NOMO-1 treated with dmso at 0.1 percent for 144 hours (cell line): ENCODE data around the gene HPDL.
A peak's percentile ranks its signal among the peaks of the same experiment; 100 is the strongest.
"Not testable (repeated sequence)": the region's sequence is repeated elsewhere in the genome, so short reads cannot be mapped to it uniquely, and the experiment has no call there.

ENCODE experiments used
- DNase-seq: peaks from one replicate; lab custom pipeline; 2025; ENCODE audit not compliant: unreplicated experiment; lab: John Stamatoyannopoulos, UW

The HPDL gene

DNA sequence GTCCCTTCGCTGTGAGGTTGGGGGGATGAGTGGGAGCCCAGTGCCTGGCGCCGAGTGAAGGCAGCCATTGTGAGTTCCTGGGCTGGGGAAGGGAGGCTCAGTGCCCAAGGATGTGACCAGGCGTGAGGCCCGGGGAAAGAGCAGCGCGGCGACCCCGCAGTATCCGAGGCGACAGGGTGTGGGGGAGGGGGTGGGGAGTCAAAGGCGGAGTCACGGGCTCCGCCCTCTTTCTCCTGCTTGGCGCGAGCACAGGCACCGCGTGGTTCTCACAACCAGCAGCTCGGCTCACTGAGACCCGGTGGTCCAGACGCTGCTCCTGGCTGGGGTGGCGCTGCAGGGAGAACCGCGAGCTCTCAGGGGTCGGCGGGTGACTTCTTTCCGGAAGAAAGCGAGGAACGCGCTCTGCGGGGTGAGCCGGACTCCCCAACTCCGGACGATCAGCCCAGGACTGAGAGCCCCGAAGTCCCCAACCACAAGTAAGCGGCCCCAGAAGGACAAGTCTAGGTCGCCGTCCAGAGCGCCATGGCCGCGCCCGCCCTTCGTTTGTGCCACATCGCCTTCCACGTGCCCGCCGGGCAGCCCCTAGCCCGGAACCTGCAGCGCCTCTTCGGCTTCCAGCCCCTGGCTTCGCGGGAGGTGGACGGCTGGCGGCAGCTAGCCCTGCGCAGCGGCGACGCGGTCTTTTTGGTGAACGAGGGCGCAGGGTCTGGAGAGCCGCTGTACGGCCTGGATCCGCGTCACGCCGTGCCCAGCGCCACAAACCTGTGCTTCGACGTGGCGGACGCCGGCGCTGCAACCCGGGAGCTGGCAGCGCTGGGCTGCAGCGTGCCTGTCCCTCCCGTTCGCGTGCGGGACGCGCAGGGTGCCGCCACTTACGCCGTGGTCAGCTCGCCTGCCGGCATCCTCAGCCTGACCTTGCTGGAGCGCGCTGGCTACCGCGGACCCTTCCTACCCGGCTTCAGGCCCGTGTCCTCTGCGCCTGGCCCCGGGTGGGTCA lies at the start of gene HPDL:
Gene HPDL (plus strand): TSS at position 269 of the 997 bp plus-strand sequence. CDS start 254 bp downstream, at position 523.
- DNase-seq, result peak; percentile 36

GRCh38 chr1:45282351-45282750 lies 44.3 kb upstream of the HPDL start:
- no peak for DNase-seq

DNA sequence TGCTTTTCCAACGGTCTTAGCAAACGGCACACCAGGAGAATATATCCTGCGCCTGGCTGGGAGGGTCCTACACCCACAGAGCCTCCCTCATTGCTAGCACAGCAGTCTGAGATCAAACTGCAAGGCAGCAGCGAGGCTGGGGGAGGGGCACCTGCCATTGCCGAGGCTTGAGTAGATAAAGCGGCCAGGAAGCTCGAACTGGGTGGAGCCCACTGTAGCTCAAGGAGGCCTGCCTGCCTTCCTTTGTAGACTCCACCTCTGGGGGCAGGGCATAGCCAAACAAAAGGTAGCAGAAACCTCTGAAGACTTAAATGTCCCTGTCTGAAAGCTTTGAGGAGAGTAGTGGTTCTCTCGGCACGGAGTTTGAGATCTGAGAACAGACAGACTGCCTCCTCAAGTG lies 41.8 kb upstream of the HPDL start:
- DNase-seq, result not testable (repeated sequence)

GRCh38 chr1:45286521-45286920 lies 40.2 kb upstream of the HPDL start:
- DNase-seq, result not testable (repeated sequence)

DNA sequence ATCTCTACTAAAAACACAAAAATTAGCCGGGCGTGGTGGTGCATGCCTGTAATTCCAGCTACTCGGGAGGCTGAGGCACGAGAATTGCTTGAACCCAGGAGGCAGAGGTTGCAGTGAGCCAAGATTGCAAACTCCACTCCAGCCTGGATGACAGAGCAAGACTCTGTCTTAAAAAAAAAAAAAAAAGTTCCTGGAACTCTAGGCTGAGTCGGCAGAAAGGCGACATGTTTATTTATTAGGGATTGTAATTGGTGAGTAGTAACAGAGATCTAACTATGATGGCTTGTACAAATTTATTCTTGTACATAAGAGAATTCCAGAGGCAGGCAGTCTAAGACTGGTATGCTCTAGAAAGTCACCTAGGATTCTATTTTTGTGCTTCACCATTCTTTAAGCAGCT lies 35.7 kb upstream of the HPDL start:
- DNase-seq, result not testable (repeated sequence)

DNA sequence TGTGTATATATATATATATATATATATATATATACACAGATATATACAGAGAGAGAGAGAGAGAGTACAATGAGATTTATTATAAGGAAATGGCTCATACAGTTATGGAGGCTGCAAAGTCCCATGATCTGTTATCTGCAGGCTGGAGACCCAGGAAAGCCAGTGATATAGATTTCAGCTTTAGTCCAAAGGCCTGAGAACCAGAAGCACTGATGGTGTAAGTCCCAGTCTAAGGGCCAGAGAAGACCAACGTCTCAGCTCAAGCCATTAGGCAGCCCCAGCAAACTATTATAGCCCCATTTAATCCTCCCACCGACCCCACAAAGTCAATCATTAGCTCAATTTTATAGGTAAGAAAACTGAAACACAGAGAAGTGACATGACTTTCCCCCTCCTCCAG lies 35.0 kb upstream of the HPDL start:
- DNase-seq, result no peak

DNA sequence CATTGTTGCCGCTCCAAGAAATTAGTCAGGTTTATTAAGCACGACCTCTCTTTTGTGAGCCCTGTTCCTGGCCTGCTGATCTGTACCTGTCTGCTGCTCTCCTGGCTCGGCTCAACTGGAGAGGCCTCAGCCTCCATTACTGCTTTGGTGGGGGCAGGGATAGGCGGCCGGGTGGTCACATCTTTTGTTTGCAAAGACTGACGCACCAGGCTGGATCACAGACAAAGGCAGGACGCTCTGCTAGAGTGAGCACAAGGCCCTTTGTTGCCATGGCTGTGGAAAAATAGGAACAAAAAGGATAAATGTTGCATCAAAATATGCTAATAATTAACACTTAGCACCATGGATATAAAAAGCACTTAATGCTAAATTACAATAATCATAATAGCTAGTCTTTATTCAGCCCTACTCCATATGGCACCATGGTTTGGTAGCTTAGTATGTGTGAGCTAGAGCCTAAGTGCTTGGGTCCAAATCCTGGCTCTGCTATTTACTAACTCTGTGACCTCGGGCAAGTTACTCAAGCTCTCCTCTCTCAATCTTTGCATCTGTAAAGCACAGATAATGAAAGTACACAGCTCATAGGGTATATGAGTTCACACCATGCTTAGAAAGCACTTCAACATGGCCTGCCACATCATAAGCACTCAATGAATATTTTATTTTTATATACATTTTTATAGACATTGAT lies 28.9 kb upstream of the HPDL start:
- DNase-seq, result no peak

DNA sequence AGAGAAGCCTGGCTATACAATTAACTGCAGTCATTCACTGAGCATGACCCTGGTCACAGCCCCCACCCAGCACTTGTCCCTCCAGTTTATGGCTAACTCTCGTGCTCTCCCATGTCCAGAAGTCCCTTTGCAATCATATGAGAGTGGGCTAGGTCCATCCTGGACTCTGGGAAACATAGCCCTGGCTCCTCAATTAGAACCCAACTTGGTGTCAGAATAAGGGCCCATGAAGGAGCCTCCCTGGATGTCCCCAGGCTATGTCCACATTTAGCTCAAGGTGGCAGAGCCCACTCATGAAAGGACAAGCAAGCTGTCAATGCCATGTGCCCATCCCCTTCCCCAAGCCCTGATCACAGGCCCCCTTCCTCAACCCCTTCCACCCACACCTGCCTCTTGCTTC lies 27.4 kb upstream of the HPDL start:
- no peak for DNase-seq

GRCh38 chr1:45299981-45300668 lies 26.6 kb upstream of the HPDL start:
- peak; percentile 54 for DNase-seq

GRCh38 chr1:45300669-45300997 lies 26.1 kb upstream of the HPDL start:
- no peak for DNase-seq

DNA sequence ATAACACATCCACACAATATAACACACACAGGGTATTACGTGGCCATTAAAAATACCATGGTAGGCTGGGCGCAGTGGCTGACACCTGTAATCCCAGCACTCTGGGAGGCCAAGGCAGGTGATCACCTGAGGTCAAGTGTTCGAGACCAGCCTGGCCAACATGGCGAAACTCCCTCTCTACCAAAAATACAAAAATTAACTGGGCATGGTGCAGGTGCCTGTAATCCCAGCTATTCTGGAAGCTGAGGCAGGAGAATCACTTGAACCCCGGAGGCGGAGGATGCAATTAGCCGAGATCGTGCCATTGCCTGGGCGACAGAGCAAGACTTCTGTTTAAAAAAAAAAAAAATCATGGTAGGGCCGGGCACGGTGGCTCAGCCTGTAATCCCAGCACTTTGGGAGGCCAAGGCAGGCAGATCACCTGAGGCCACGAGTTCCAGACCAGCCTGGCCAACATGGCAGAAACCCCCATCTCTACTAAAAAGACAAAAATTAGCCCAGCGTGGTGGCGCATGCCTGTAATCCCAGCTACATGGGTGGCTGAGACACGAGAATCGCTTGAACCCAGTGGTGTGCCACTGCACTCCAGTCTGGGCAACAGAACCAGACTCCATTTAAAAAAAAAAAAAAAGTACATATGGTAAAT lies 24.1 kb upstream of the HPDL start:
- no peak for DNase-seq

DNA sequence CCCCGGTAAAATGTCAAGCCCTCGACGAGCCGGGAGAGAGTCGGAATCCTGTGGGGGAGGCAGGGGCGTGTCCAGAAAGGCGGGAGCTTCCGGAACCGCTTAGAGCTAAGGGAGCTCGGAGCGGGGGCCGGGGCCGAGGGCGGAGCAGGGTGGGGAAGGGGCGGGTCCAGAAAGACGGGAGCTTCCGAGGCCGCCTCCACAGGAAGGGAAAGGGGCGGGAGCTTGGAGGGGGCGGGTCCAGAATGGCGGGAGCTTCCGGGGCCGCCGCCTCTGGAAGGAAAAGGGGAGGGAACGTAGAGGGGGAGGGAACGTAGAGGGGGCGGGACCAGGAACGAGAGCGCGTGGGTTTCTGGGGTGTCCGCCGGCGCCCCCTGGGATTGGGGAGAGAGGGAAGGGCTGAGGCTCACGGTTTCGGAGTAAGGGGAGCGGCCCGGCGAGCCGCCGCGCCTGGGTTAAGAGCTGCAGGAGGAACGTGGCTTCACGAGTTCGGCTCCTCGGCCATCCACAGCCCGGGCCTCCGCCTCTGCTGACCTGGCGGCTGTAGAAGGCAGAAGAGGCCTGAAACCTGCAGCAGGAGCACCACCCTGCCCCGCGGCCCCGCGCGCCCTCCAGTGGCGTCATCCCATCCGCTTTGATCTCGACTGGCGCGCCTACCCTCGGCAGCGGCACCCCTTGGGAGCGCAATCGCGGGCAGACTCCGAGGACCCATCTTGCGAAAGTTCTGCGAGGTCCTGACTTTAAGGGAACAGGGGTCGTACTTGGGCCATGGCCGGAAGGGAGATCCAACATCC lies 23.0 kb upstream of the HPDL start:
- DNase-seq, result peak; percentile 92

DNA sequence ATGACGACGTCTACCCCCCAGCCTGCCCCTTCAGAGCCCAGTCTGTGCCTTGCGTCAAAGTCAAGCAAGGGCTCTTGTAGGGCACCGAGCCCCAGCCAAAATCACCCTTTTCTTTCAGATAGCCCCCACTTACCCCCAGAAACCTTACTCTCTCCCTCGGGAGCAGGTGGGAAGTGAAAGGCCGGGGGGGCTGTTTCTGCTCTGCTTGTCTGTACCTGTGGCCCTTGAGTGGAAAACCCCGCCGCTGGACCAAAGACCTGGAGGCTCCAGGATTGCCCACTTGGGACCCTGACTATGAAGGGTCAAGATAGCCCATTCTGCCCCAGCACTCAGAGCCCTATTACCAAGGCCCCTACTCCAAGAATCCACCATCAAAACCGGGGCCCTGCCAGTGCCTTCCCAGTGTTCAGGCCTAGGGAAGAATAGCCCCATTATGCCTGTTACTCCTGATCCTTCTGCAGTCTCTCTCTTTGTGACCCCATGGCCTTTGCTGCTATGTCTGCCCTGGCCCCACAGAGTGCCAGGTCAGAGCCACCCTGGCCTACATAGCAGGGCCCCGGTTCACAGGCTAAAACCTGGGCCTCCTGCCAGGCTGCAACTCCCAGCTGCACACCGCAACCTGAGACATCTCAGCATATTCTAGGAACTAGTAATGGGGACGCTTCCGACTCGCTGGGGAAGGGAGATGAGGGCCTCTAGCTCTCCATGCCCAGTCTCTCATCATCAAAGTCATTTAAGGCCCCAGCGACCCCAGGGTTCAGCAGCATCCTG lies 22.2 kb upstream of the HPDL start:
- no peak for DNase-seq

DNA sequence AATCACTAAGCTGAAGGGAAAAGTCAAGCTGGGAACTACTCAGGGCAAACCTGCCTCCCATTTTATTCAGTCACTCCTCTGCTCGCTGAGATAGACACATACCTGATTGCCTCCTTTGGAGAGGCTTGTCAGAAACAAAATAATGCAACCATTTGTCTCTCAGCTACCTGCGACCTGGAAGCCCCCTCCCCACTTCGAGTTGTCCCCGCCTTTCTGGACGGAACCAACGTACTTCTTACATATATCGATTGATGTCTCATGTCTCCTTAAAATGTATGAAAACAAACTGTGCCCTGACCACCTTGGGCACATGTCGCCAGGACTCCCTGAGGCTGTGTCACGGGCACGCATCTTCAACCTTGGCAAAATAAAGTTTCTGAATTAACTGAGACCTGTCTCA lies 21.5 kb upstream of the HPDL start:
- DNase-seq, result no peak

DNA sequence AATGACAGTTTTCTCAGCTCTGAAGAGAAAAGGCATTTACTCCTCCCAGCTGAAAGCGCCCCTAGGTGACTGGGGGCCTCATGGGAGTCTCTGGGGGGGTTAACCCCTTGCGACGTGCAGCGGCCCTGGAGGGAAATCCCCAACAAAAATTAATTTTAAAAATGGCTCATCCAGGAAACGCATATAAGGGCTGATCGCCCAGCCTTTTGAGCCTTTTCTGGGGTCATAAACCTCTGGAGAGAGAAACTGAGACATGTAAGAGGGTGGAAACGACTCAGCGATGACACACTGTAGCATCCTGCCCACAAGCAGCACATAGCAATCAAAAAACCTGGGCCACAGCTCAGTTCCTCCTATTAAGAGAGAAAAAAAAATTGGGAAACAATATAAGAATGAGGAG lies 20.4 kb upstream of the HPDL start:
- no peak for DNase-seq

DNA sequence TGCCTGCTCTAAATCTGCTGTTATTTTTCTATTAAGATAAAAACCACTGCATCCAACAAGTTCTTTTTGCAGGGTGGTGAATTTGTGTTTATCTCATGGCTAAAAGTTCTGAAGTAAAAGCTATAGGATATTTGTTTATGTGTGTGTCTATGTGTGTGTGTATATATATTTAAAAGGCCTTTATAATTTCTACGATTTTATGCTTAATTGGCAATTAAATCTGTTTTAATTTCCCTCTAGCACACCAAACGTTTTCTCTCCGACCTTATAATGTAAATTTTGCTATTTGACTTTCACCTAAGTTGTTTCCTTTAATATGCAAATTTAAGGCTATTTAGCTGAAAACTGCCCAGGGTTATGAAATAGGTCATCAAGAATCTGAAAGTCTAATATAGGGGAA lies 19.8 kb upstream of the HPDL start:
- DNase-seq, result no peak

DNA sequence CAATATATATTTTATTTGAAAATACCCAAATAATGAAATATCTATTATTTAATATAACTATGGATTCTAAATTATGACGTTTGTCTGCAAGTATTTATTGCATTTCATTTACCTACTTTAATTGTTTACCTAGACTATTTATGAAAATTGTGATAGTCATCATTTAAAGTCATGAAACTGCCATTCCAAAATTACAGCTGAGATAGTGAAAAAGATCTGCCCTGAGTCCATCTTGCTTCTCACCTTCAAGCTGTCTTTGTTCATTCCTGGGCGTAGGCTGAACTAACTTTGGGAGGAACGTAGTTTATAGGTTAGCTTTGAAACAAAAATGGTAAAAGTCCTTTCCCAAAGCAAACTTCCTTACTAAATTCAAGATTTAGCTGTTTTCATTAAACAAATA lies 12.4 kb upstream of the HPDL start:
- no peak for DNase-seq

DNA sequence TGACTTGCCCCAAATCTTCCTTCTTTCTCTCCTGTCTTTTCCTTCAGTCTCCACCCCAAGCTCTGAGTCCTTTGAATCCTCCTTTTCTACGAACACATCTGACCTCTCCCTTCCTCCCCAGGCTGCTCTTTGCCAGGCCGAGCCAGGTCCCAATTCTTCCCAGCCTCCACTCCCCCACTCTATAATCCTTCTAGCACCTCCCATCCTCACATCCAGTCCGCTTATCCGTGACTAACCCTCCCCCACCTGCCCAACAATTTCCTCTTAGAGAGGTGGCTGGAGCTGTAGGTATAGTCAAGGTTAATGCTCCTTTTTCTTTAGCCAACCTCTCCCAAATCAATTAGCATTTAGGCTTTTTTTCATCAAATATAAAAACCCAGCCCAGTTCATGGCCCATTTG lies 9.5 kb upstream of the HPDL start:
- DNase-seq, result no peak

DNA sequence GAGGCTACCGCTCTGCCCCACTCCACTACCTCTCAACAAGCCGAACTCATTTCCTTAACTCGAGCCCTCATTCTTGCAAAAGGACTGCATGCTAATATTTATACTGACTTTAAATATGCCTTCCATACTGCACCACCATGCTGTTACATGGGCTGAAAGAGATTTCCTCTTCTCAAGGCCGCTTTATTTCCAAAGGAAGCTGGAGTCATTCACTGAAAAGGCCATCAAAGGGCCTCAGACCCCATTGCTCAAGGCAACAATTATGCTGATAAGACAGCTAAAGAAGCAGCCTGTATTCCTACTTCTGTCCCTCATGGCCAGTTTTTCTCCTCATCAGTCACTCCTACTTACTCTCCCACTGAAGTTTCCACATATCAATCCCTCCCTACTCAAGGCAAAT lies 6.9 kb upstream of the HPDL start:
- DNase-seq, result no peak

DNA sequence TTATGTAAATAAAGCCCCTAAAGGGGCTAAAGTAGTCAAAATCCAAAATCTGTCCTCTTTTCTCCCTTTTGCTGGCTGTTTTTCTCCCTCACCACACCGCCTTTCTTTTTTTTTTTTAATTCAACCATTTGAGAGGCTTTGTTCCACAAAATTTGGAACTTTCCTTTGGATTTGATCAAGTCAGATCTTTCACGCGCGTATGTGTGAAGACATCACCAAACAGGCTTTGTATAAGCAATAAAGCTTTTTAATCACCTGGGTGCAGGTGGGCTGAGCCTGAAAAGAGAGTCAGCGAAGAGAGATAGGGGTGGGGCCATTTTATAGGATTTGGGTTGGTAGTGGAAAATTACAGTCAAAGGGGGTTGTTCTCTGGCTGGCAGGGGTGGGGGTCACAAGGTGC lies 5.3 kb upstream of the HPDL start:
- no peak for DNase-seq
